GM12801 (cell line): Measurements from ENCODE around the gene GIT1.

Source experiments
- CTCF ChIP-seq: IDR thresholded peaks from one replicate; pipeline ENCODE4 v1.5.1; 2011; ENCODE audit warnings: control low read depth; ENCODE audit not compliant: insufficient read length; ENCODE audit errors: extremely low read depth

GIT1 gene

GRCh38 chr17:29584452-29585079 is 4.9 kb downstream of the GIT1 start:
- no peak for TF ChIP-seq CTCF

GRCh38 chr17:29583324-29584248 is 5.9 kb downstream of the GIT1 start:
- TF ChIP-seq CTCF = no peak

- no peak for TF ChIP-seq CTCF
Observed at GRCh38 chr17:29582772-29583171, 6.7 kb downstream of the GIT1 start.

- TF ChIP-seq CTCF = no peak
Observed at GRCh38 chr17:29582254-29582765, 7.1 kb downstream of the GIT1 start.

- no peak for TF ChIP-seq CTCF
Observed at GRCh38 chr17:29581583-29582253, 7.7 kb downstream of the GIT1 start.

- peak; percentile 78 for TF ChIP-seq CTCF
Observed at GRCh38 chr17:29579866-29580771, 9.3 kb downstream of the GIT1 start.
